K562 (cell line): ENCODE measurements around the gene TRAPPC12. TPM values are rescaled to one million over a fixed set of nuclear protein-coding genes. Genes with fewer than 3 reads are reported as not detected.
A peak's percentile ranks its signal among the peaks of the same experiment; 100 is the strongest.

Experiments
- BCL6 ChIP-seq: fragments of 250-450 bp; sonication (Bioruptor Pico); IDR thresholded peaks from 2 replicates; pipeline ENCODE4 v1.4.0; 2020
- CBX8 ChIP-seq: fragments of 200-600 bp; sonication (generic); IDR thresholded peaks from 2 replicates; pipeline ENCODE4 v1.6.1; 2012; ENCODE audit warnings: borderline replicate concordance, mixed run types, low read depth, mild to moderate bottlenecking, moderate library complexity, mixed read lengths, low read length, control low read depth, inconsistent platforms; ENCODE audit not compliant: poor library complexity, severe bottlenecking; ENCODE audit errors: extremely low read depth
- CEBPG ChIP-seq, 3 experiments: fragments of 200-800 bp in 1 of 3; sonication (Bioruptor generic) in 1 of 3; sonication (generic) in 1 of 3; formaldehyde crosslinking in 1 of 3; IDR thresholded peaks in 2 of 3; conservative IDR thresholded peaks in 1 of 3; 2 replicates each; pipeline versions ENCODE4 v1.6.1 to v1.8.0; 2016 to 2022; ENCODE audit warnings: missing compliant biosample characterization in 2 of 3, missing genetic modification characterization in 2 of 3, mild to moderate bottlenecking in 1 of 3, missing genetic modification reagents in 1 of 3
- ELF1 ChIP-seq: fragments of 200-800 bp; sonication (Bioruptor generic); IDR thresholded peaks from 2 replicates; pipeline ENCODE4 v1.6.1; 2016; ENCODE audit warnings: missing genetic modification characterization, missing compliant biosample characterization
- JUND ChIP-seq, 2 experiments: IDR thresholded peaks; 2 replicates in 1 of 2; 3 replicates in 1 of 2; pipeline ENCODE4 v1.6.1; 2011; ENCODE audit warnings: borderline replicate concordance in 2 of 2, low read depth in 2 of 2, low read length in 2 of 2, improper control_type of control experiment in 1 of 2, missing biosample characterization in 1 of 2, missing genetic modification characterization in 1 of 2, missing genetic modification reagents in 1 of 2
- KDM4B ChIP-seq, 2 experiments: fragments of 450-650 bp in 1 of 2; sonication (generic) in 1 of 2; IDR thresholded peaks; 2 replicates each; pipeline ENCODE4 v1.6.1; 2016 to 2017; ENCODE audit warnings: borderline replicate concordance in 2 of 2, antibody characterized with exemption in 1 of 2, low read depth in 1 of 2, mild to moderate bottlenecking in 1 of 2
- KLF13 ChIP-seq: fragments of 450-650 bp; IDR thresholded peaks from 2 replicates; pipeline ENCODE4 v1.6.1; 2016; ENCODE audit warnings: missing genetic modification characterization, low read depth, mild to moderate bottlenecking, missing compliant biosample characterization, moderate library complexity, borderline replicate concordance
- MTA1 ChIP-seq: fragments of 450-650 bp; IDR thresholded peaks from 2 replicates; pipeline ENCODE4 v1.6.1; 2017; ENCODE audit warnings: borderline replicate concordance
- SIRT6 ChIP-seq: IDR thresholded peaks from one replicate; pipeline ENCODE4 v1.6.1; 2012; ENCODE audit warnings: low read depth, mild to moderate bottlenecking, control low read depth, inconsistent platforms, low read length, moderate library complexity
- TAF9B ChIP-seq: fragments of 450-650 bp; IDR thresholded peaks from 2 replicates; pipeline ENCODE4 v1.6.1; 2018; ENCODE audit warnings: mild to moderate bottlenecking; ENCODE audit not compliant: partially characterized antibody
- TAL1 ChIP-seq: fragments of 450-650 bp; IDR thresholded peaks from 2 replicates; pipeline ENCODE4 v1.6.1; 2016; ENCODE audit warnings: mild to moderate bottlenecking
- ZNF12 ChIP-seq: sonication (generic); formaldehyde crosslinking; IDR thresholded peaks from 2 replicates; pipeline ENCODE4 v1.4.0; 2020; ENCODE audit warnings: mild to moderate bottlenecking, missing genetic modification reagents
- ZNF197 ChIP-seq: fragments of 200-800 bp; sonication (Bioruptor generic); IDR thresholded peaks from 2 replicates; pipeline ENCODE4 v1.6.1; 2016; ENCODE audit warnings: low read depth, missing genetic modification characterization, missing compliant biosample characterization
- ZNF431 ChIP-seq: sonication (generic); formaldehyde crosslinking; IDR thresholded peaks from 2 replicates; pipeline ENCODE4 v1.8.0; 2022; ENCODE audit warnings: mild to moderate bottlenecking, missing genetic modification reagents
- polyA plus RNA-seq, 8 experiments: library from polyadenylated mRNA; depleted of rRNA in 4 of 8; stranded (reverse) in 5 of 8; unstranded in 3 of 8; fragments of >200 nt; fragmentation: Nextera tagmentation in 2 of 8; fragmentation: Illumina TruSeq in 1 of 8; extraction: Ambion mirVana in 2 of 8; extraction: Trizol in 1 of 8; gene quantifications; 2 replicates each; pipeline versions ENCODE4 v1.2.1 to v1.2.3, GENCODE V29; 2011 to 2014; ENCODE audit warnings: inconsistent platforms in 1 of 8, missing spikeins in 1 of 8
- total RNA-seq, 7 experiments: library from RNA; depleted of rRNA in 6 of 7; stranded (reverse); fragments of >200 nt in 6 of 7; fragmentation: Illumina TruSeq in 2 of 7; extraction: Trizol in 2 of 7; gene quantifications; 2 replicates each; pipeline versions ENCODE4 v1.2.1 to v1.2.3, GENCODE V29; 2011 to 2021; ENCODE audit warnings: low replicate concordance in 1 of 7
- TF ChIP-seq, protein P1 (sequence below), 3 experiments: fragments of 200-800 bp in 1 of 3; sonication (Bioruptor generic) in 1 of 3; sonication (generic) in 1 of 3; formaldehyde crosslinking in 1 of 3; IDR thresholded peaks; 2 replicates each; pipeline versions ENCODE4 v1.6.1 to v1.8.0; 2016 to 2022; ENCODE audit warnings: mild to moderate bottlenecking in 2 of 3, missing compliant biosample characterization in 2 of 3, missing genetic modification characterization in 2 of 3, missing genetic modification reagents in 1 of 3
- TF ChIP-seq, protein P2 (sequence below): fragments of 250-450 bp; sonication (Bioruptor Pico); IDR thresholded peaks from 2 replicates; pipeline ENCODE4 v1.8.0; 2021; ENCODE audit warnings: mild to moderate bottlenecking, moderate library complexity
- TF ChIP-seq, protein P3 (sequence below): sonication (generic); formaldehyde crosslinking; IDR thresholded peaks from 2 replicates; pipeline ENCODE4 v1.8.0; 2022; ENCODE audit warnings: mild to moderate bottlenecking, missing genetic modification reagents, borderline replicate concordance
- TF ChIP-seq, protein P4 (sequence below): fragments of 450-650 bp; IDR thresholded peaks from 2 replicates; pipeline ENCODE4 v1.6.1; 2016; ENCODE audit warnings: low read depth, mild to moderate bottlenecking, moderate library complexity

Gene TRAPPC12
- total and polyA plus RNA-seq, 9 of the 15 experiments (the other 6 are each of a cell fraction or from before 2014, with no cell fraction given), result 8.0 to 75.2 (median 39.1) TPM

DNA sequence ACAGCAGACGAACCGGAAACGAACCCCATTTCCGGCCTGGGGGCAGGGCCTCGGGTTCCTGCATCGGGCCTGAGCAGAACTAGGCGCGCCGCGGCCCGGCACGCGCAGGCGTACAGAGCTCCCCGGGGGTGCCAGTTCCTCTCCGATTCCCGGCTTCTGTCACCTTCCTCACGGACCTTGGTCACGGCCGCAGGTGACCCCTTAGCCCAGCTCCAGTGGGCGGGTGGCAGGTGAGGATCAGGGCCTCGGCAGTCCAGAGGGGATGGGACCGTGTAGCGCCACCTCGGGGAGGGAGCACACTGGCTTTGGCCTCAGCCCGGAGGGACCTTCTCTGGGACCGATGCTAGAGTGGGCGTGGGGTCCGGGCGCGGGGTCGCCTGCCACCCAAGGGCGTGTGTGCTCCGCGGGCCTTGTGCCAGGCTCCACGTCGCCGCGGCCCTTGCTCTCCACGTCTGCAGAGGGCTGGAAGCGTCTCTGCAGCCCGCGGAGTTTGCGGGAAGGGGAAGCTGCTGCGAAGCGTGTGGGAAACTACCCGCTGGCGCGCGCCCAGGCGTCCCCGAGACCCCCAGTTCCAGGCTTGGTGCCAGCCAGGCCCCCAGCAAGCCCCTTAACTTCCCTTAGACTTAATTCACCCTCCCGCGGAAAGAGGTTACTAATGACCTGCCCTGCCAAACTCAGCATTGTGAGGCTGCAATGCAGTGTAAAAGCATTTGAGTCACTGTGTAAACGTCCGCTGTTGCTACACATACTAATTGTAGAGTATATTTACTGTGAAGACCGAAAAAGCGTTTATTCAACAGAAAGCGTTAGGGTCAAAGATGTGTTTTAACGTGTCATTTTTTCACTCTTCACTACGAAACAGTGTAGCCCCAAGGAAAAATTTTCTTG lies at the start of gene TRAPPC12 (continued):
- TF ChIP-seq, protein P1, sequence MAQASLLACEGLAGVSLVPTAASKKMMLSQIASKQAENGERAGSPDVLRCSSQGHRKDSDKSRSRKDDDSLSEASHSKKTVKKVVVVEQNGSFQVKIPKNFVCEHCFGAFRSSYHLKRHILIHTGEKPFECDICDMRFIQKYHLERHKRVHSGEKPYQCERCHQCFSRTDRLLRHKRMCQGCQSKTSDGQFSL (CRISPR knock-in tag; IDR thresholded peaks at IDR 0.05), result 0 out of 2 replicates have a peak, but pooled peaks have one; percentile 52
- TF ChIP-seq, protein P1 (tag; IDR thresholded peaks at IDR 0.05), result no peak
- TF ChIP-seq, protein P2, sequence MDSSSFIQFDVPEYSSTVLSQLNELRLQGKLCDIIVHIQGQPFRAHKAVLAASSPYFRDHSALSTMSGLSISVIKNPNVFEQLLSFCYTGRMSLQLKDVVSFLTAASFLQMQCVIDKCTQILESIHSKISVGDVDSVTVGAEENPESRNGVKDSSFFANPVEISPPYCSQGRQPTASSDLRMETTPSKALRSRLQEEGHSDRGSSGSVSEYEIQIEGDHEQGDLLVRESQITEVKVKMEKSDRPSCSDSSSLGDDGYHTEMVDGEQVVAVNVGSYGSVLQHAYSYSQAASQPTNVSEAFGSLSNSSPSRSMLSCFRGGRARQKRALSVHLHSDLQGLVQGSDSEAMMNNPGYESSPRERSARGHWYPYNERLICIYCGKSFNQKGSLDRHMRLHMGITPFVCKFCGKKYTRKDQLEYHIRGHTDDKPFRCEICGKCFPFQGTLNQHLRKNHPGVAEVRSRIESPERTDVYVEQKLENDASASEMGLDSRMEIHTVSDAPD (CRISPR knock-in tag), result no peak
- TF ChIP-seq, protein P3, sequence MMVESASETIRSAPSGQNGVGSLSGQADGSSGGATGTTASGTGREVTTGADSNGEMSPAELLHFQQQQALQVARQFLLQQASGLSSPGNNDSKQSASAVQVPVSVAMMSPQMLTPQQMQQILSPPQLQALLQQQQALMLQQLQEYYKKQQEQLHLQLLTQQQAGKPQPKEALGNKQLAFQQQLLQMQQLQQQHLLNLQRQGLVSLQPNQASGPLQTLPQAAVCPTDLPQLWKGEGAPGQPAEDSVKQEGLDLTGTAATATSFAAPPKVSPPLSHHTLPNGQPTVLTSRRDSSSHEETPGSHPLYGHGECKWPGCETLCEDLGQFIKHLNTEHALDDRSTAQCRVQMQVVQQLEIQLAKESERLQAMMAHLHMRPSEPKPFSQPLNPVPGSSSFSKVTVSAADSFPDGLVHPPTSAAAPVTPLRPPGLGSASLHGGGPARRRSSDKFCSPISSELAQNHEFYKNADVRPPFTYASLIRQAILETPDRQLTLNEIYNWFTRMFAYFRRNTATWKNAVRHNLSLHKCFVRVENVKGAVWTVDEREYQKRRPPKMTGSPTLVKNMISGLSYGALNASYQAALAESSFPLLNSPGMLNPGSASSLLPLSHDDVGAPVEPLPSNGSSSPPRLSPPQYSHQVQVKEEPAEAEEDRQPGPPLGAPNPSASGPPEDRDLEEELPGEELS (CRISPR knock-in tag), result peak; percentile 84; the same call in 1 of the 2 replicates
- peak; percentile 85 for TF ChIP-seq TAF9B
- peak; percentile 45; the same call in 1 of the 2 replicates for TF ChIP-seq ZNF12
- peak; percentile 66; the same call in 1 of the 2 replicates for TF ChIP-seq ZNF197 (CRISPR knock-in tag)
- TF ChIP-seq BCL6, result no peak
- TF ChIP-seq TAL1, result no peak
- TF ChIP-seq MTA1, result 0 out of 2 replicates have a peak, but pooled peaks have one; percentile 27
- peak in 1 of 2 experiments; percentile 58; a peak in 1 of 4 replicates for TF ChIP-seq KDM4B (IDR thresholded peaks at IDR 0.05; ENCODE audit: borderline replicate concordance in 2 of 2, low read depth in 1 of 2)
- TF ChIP-seq CBX8, result no peak
- TF ChIP-seq SIRT6, result no peak
- TF ChIP-seq KLF13 (tag), result peak; percentile 71; the same call in 1 of the 2 replicates
- peak; percentile 65; the same call in 1 of the 2 replicates for TF ChIP-seq ZNF431 (CRISPR knock-in tag)
- no peak for TF ChIP-seq CEBPG (CRISPR knock-in tag; IDR thresholded peaks at IDR 0.05)
- TF ChIP-seq CEBPG (tag; conservative IDR thresholded peaks at IDR 0.05 in 1 of 2, IDR thresholded peaks at IDR 0.05 in 1 of 2), result peak in 1 of 2 experiments; percentile 41; a peak in 1 of 4 replicates
- TF ChIP-seq JUND (IDR thresholded peaks at IDR 0.05; ENCODE audit: borderline replicate concordance, low read depth, low read length), result peak; percentile 6
- TF ChIP-seq JUND (tag; IDR thresholded peaks at IDR 0.05; ENCODE audit: borderline replicate concordance, low read depth, low read length), result no peak
- TF ChIP-seq ELF1 (tag), result peak; percentile 68
- TF ChIP-seq, protein P4, sequence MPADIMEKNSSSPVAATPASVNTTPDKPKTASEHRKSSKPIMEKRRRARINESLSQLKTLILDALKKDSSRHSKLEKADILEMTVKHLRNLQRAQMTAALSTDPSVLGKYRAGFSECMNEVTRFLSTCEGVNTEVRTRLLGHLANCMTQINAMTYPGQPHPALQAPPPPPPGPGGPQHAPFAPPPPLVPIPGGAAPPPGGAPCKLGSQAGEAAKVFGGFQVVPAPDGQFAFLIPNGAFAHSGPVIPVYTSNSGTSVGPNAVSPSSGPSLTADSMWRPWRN, result no peak
